IPS-NIHi7 (cell line): ENCODE data around the gene OPTC.

ENCODE experiments used
- DNase-seq: peaks from one replicate; pipeline ENCODE4 v3.0.0; 2012; ENCODE audit warnings: mixed read lengths; ENCODE audit errors: extremely low spot score

OPTC gene

DNA sequence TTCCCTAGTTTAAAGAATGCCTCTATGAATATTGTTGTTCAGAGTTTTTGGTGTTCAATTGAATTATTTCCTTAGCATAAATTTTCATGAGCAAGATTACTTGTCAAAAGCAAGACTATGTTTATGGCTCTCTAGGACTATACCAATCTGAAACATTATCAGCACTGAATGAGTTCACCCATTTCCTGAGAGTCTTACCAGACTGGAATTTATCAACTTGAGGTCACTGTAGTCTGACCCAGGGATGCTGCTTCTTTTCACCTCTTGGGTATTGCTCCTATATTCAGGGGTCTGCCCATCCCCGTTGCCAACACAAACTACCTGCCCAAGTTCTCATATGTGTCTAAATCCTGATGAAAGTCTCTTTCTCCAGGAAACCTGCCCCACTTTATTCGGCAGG is 42.6 kb downstream of the OPTC start:
- no peak for DNase-seq

- DNase-seq, result no peak
These were observed 43.1 kb downstream of the OPTC start for GRCh38 chr1:203536980-203537455.

DNA sequence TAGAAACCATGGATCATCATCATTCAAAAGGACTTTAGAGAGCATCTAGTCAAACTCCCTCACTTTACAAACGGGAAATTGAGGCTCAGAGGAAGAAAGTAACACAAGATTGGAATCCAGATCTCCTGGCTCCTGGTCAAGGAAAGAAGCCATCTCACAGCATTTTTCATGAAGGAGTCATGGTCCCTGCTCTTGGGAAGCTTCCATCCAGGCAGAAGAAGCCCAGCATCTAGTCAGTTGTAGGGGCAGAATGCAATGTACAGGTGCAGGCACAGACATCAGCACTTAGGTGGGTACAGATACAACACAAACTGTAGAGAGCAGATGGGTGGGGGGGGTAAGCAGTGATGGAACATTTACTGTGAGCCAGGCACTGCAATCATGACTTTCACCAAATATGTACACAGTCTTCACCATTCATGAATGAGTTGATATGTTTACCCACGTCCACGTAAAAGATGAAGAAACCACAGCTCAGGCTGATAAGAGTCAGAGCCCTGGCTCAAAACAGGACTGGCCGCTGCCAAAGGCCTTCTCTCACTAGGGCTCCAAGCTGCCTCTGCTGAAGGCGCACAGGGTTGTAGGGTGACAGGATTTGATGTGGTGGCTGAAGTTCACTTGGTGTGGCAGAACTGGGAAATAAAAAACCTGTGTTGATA is 44.0 kb downstream of the OPTC start:
- DNase-seq, result no peak

- DNase-seq, result no peak
These were observed 44.8 kb downstream of the OPTC start for GRCh38 chr1:203538726-203539125.

GRCh38 chr1:203539831-203540546 is 46.0 kb downstream of the OPTC start:
- no peak for DNase-seq

DNA sequence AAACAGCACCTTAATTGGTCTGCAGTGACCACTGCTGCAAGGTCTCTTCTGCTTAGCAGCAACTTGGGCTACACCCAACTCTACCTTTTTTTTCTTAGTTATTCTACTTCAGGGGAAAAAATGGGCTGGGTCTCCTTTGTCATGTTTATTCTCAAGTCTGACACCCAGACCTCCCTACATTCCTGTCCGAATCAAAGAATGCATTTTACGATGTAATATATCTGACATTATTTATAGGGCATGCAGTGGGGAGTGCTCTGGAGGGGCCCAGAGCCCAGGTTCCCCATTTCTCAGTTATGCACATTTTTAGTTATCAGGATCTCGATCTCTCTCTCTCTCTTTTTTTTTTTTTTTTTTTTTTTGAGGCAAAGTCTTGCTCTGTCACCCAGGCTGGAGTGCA is 50.5 kb downstream of the OPTC start:
- DNase-seq, result no peak

- no peak for DNase-seq
These were observed 51.2 kb downstream of the OPTC start for GRCh38 chr1:203544978-203545816.

DNA sequence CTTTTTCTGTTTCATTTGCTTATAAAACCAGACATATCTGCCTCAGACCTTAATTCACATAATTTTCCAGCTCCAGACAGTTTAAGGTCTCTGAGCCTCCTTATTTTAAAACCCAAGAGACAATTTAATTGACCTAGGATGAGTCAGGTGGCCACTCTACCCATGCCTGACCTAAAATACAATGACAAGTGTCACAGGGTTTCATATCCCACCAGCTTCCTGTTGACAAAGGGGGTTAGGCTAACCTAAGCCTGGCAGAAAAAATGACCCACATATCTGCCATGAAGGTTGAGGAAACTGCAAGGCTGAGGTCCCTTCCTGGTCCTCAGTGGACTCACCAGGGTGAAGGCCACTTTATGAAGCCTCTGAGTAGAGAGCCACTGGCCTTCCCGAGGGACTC is 52.3 kb downstream of the OPTC start:
- DNase-seq, result no peak

DNA sequence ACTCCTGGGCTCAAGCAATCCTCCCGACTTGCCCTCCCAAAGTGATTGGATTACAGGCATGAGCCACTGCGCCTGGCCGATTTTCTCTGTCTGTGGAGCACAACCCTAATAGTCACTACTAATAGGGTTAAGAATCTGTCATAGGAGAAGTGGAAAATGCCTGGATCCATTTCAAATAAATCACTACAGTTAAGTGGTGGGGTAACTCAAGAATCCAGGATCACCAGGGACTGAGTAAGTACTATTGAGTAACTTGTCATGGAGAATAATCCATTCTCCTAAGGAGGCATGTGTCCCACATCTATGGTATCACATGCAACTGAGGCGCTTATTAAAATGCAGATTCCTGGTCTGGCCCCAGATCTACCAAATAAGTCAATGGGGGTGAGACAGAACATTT is 53.2 kb downstream of the OPTC start:
- no peak for DNase-seq

GRCh38 chr1:203547771-203548421 is 53.9 kb downstream of the OPTC start:
- no peak for DNase-seq

GRCh38 chr1:203548892-203549291 is 54.9 kb downstream of the OPTC start:
- DNase-seq, result no peak

GRCh38 chr1:203549309-203549708 is 55.4 kb downstream of the OPTC start:
- DNase-seq, result peak; percentile 75

GRCh38 chr1:203550846-203551245 is 56.9 kb downstream of the OPTC start:
- no peak for DNase-seq

GRCh38 chr1:203551550-203551949 is 57.6 kb downstream of the OPTC start:
- no peak for DNase-seq

DNA sequence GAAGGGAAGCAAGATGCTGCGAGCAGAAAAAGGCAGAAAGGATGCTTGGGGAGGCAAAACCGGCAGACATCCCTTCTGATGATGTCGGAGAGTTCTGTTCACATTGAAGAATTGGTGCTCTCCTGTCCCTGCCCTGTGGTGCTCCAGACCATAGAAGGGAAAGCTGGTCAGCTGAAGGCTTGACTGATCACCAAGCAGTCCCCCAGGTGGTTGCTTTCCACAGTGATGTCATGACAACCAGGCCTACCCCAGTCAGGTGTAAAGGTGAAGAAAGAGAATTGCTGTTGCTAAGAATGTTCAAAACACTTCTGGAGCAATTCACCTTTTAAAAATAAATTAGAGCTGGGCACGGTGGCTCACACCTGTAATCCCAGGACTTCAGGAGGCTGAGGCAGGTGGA is 59.5 kb downstream of the OPTC start:
- DNase-seq, result no peak

DNA sequence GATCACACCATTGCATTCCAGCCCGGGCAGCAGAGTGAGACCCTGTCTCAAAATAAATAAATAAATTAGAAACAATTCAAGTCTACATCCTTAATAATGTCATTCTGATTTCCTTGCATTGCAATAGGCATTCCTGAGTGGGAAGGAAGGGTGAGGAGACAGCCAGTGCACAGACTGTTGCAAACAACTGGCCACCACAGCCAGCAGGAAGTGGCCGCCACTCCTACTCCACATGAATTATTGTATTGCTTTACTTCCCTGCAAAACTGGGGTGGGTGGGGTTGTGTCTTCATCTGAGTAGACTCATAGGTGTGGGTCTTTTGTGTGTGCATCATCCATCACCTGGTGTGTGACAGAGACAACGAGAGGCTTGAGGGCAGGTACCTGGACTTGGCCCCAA is 60.1 kb downstream of the OPTC start:
- no peak for DNase-seq

GRCh38 chr1:203555076-203555475 is 61.1 kb downstream of the OPTC start:
- DNase-seq, result no peak

GRCh38 chr1:203555511-203556046 is 61.6 kb downstream of the OPTC start:
- DNase-seq, result no peak

DNA sequence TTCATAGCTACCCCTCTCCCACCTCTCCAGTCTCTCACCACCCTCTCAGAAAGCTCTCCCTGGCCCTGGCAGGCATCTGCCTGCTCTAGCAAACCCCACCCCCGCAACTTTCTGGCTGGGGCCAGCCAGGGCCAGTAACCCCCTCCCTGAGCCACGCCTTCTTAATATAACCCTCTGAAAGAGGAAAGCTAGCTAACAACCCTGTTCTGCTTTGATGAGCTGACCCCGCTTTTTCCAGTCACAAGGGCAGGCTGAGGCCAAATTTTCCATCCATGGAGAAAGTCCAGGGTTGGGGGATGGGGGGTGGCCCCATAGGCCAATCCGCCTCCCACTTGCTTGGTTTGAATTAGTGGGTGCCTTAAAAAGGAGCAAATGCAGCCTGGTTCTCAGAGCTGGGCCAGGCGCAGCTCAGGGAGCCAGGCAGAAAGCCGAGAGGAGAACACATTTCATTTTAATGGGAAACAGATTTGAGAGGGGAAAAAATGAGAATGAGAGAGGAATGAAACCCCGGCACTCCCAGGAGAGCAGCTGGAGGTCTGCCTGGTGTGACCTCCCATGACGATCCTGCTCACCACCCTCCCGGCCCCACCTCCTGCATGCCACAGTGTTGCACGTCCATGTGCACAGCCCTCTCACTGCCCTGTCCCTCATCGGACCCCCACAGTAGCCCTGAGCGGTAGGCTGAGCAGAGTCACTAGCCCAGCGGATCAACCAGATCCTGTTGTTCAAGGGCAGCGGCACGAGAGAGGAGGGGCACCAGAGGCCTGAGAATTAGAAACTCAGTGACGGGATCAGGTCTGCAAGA is 62.3 kb downstream of the OPTC start:
- peak; percentile 58 for DNase-seq

DNA sequence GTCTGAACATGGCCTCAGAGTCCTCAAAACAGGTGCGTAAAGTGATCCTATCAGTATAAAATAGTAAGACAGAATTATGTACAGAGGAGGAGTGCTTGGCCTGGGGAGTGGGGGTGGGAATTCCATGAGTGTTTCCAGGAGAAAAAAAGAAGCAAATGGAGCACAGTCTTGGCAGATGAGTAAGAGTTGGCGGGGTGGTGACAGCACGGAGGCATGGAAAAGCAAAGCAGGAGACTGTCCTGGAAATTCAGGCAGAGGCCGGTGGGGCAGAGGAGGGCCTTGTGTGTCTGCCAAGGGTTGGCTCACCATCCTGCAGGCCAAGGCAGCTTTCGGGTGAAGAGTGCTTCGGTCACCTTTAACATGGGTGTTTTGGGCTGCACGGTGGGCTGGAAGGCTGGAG is 63.4 kb downstream of the OPTC start:
- no peak for DNase-seq
